ENCODE results near the gene SLC25A11.

SLC25A11 gene

GRCh38 chr17:4947411-4948165, 7.7 kb upstream of the SLC25A11 start:
- peak overlapping the region; percentile 90 for H3K4me2 ChIP-seq (ENCODE audit: low read depth, low read length, poor library complexity, severe bottlenecking)
- no peak for TF ChIP-seq EZH2phosphoT487 (conservative IDR thresholded peaks at IDR 0.05; ENCODE audit: low read length)
- H3K9me2 ChIP-seq (replicated peaks; ENCODE audit: insufficient read depth, low read length), result no peaks in the 10 kb centered on the region
- peak overlapping the region; percentile 100 for H3K27ac ChIP-seq (ENCODE audit: low read depth, low read length)
- H3F3A ChIP-seq (ENCODE audit: insufficient read depth), result peaks cover 54% of the 10 kb centered on the region
- H3K36me3 ChIP-seq (ENCODE audit: low read length), result peaks cover 11% of the 10 kb centered on the region; the same call in 1 of the 2 replicates
- H3K27me3 ChIP-seq (ENCODE audit: low read length), result no peaks in the 10 kb centered on the region
- peaks cover 42% of the 10 kb centered on the region for H3K79me2 ChIP-seq (ENCODE audit: insufficient read depth, low read length)
- no peaks in the 10 kb centered on the region for H3K9me3 ChIP-seq (ENCODE audit: insufficient read depth, low read length)
- peak overlapping the region; percentile 100 for H3K4me3 ChIP-seq (ENCODE audit: insufficient read depth, low read length, poor library complexity, severe bottlenecking)
- H2AFZ ChIP-seq (ENCODE audit: low read depth, low read length, severe bottlenecking), result no peak overlapping the region
- H4K20me1 ChIP-seq (ENCODE audit: low read depth, low read length), result peaks cover 3% of the 10 kb centered on the region; the same call in 1 of the 2 replicates
- peak overlapping the region; percentile 100 for H3K9ac ChIP-seq (ENCODE audit: low read length)

- Histone ChIP-seq H3K36me3 (ENCODE audit: low read length) (peaks cover 11% of the 10 kb centered on the region; the same call in 1 of the 2 replicates), H3K27me3 (ENCODE audit: low read length) (no peaks in the 10 kb centered on the region), H3K9me3 (ENCODE audit: insufficient read depth, low read length) (no peaks in the 10 kb centered on the region), H2AFZ (ENCODE audit: low read depth, low read length, severe bottlenecking) (no peak overlapping the region), H3K4me2 (ENCODE audit: low read depth, low read length, poor library complexity, severe bottlenecking) (peak overlapping the region; percentile 90), H4K20me1 (ENCODE audit: low read depth, low read length) (peaks cover 3% of the 10 kb centered on the region; the same call in 1 of the 2 replicates), H3K27ac (ENCODE audit: low read depth, low read length) (peak overlapping the region; percentile 100), H3K9ac (ENCODE audit: low read length) (peak overlapping the region; percentile 100), H3K9me2 (replicated peaks; ENCODE audit: insufficient read depth, low read length) (no peaks in the 10 kb centered on the region), H3K4me3 (ENCODE audit: insufficient read depth, low read length, poor library complexity, severe bottlenecking) (peak overlapping the region; percentile 100), H3K79me2 (ENCODE audit: insufficient read depth, low read length) (peaks cover 46% of the 10 kb centered on the region), H3F3A (ENCODE audit: insufficient read depth) (peaks cover 59% of the 10 kb centered on the region)
- TF ChIP-seq CTCF (IDR thresholded peaks at IDR 0.05; ENCODE audit: insufficient read depth, low read length, poor library complexity, severe bottlenecking) (no peak), EZH2phosphoT487 (conservative IDR thresholded peaks at IDR 0.05; ENCODE audit: low read length) (no peak)
Observed at GRCh38 chr17:4947010-4947410, 7.2 kb upstream of the SLC25A11 start.

GRCh38 chr17:4946312-4946976, 6.6 kb upstream of the SLC25A11 start:
- H3K9me3 ChIP-seq (ENCODE audit: insufficient read depth, low read length), result no peaks in the 10 kb centered on the region
- no peaks in the 10 kb centered on the region for H3K9me2 ChIP-seq (replicated peaks; ENCODE audit: insufficient read depth, low read length)
- peak overlapping the region; percentile 90 for H3K4me2 ChIP-seq (ENCODE audit: low read depth, low read length, poor library complexity, severe bottlenecking)
- no peaks in the 10 kb centered on the region for H3K27me3 ChIP-seq (ENCODE audit: low read length)
- peak overlapping the region; percentile 100 for H3K27ac ChIP-seq (ENCODE audit: low read depth, low read length)
- no peak overlapping the region for H2AFZ ChIP-seq (ENCODE audit: low read depth, low read length, severe bottlenecking)
- peaks cover 3% of the 10 kb centered on the region; the same call in 1 of the 2 replicates for H4K20me1 ChIP-seq (ENCODE audit: low read depth, low read length)
- H3K36me3 ChIP-seq (ENCODE audit: low read length), result peaks cover 11% of the 10 kb centered on the region; the same call in 1 of the 2 replicates
- peak overlapping the region; percentile 100 for H3K9ac ChIP-seq (ENCODE audit: low read length)
- TF ChIP-seq EZH2phosphoT487 (conservative IDR thresholded peaks at IDR 0.05; ENCODE audit: low read length) (no peak), CTCF (IDR thresholded peaks at IDR 0.05; ENCODE audit: insufficient read depth, low read length, poor library complexity, severe bottlenecking) (no peak)
- H3F3A ChIP-seq (ENCODE audit: insufficient read depth), result peaks cover 65% of the 10 kb centered on the region
- peaks cover 52% of the 10 kb centered on the region for H3K79me2 ChIP-seq (ENCODE audit: insufficient read depth, low read length)
- peak overlapping the region; percentile 100 for H3K4me3 ChIP-seq (ENCODE audit: insufficient read depth, low read length, poor library complexity, severe bottlenecking)
